Prostate gland (tissue), 2 donors: ENCODE data around the gene ICA1.

ENCODE experiments used
- CTCF ChIP-seq, 4 experiments: fragments of 200-600 bp in 2 of 4; fragments of 450-650 bp in 2 of 4; sonication (generic) in 2 of 4; IDR thresholded peaks; 1 replicate in 3 of 4; 2 replicates in 1 of 4; pipeline ENCODE4 v1.5.1; 2016 to 2019; ENCODE audit warnings: antibody characterized with exemption in 4 of 4, mild to moderate bottlenecking in 2 of 4, moderate library complexity in 2 of 4
- POLR2AphosphoS5 ChIP-seq: sonication (generic); formaldehyde crosslinking; IDR thresholded peaks from one replicate; pipeline ENCODE4 v1.6.1; 2017; ENCODE audit warnings: antibody characterized with exemption

- TF ChIP-seq POLR2AphosphoS5 (no peak), CTCF (IDR thresholded peaks at IDR 0.05) (no peak)
Observed at GRCh38 chr7:8221567-8221966, 40.4 kb downstream of the ICA1 start.
